Stomach (tissue), 4 donors: ENCODE measurements around the gene KRTAP4-12.
"Not testable (repeated sequence)": the region's sequence is repeated elsewhere in the genome, so short reads cannot be mapped to it uniquely, and the experiment has no call there.

ENCODE experiments used
- POLR2A ChIP-seq, 4 donors: fragments of 450-650 bp; IDR thresholded peaks; one replicate each; pipeline ENCODE4 v1.6.1; 2016; ENCODE audit warnings: antibody characterized with exemption in 4 of 4, control low read depth in 2 of 4, mild to moderate bottlenecking in 1 of 4, moderate library complexity in 1 of 4
- POLR2AphosphoS5 ChIP-seq, 3 donors: sonication (generic); formaldehyde crosslinking; IDR thresholded peaks; one replicate each; pipeline ENCODE4 v1.6.1; 2016; ENCODE audit warnings: antibody characterized with exemption in 3 of 3
- TF ChIP-seq, protein P1 (sequence below), 7 experiments: fragments of 450-650 bp in 4 of 7; fragments of 200-600 bp in 3 of 7; sonication (generic) in 3 of 7; IDR thresholded peaks; one replicate each; pipeline ENCODE4 v1.5.1; 2016 to 2019; ENCODE audit warnings: antibody characterized with exemption in 7 of 7, control low read depth in 2 of 7, mild to moderate bottlenecking in 1 of 7

- TF ChIP-seq POLR2A, POLR2AphosphoS5 (IDR thresholded peaks at IDR 0.05): not testable (repeated sequence)
- TF ChIP-seq, protein P1, sequence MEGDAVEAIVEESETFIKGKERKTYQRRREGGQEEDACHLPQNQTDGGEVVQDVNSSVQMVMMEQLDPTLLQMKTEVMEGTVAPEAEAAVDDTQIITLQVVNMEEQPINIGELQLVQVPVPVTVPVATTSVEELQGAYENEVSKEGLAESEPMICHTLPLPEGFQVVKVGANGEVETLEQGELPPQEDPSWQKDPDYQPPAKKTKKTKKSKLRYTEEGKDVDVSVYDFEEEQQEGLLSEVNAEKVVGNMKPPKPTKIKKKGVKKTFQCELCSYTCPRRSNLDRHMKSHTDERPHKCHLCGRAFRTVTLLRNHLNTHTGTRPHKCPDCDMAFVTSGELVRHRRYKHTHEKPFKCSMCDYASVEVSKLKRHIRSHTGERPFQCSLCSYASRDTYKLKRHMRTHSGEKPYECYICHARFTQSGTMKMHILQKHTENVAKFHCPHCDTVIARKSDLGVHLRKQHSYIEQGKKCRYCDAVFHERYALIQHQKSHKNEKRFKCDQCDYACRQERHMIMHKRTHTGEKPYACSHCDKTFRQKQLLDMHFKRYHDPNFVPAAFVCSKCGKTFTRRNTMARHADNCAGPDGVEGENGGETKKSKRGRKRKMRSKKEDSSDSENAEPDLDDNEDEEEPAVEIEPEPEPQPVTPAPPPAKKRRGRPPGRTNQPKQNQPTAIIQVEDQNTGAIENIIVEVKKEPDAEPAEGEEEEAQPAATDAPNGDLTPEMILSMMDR (IDR thresholded peaks at IDR 0.05): not testable (repeated sequence)
These were observed 15.9 kb upstream of the KRTAP4-12 start for GRCh38 chr17:41139865-41140264.
